PFSK-1 (cell line): ENCODE results near the gene CCR2.

Experiments
- FOXP2 ChIP-seq: optimal IDR thresholded peaks from 2 replicates; pipeline ENCODE3; 2011; ENCODE audit warnings: borderline replicate concordance, control low read depth, inconsistent platforms; ENCODE audit not compliant: insufficient read depth; ENCODE audit errors: extremely low read length, extremely low read depth
- POLR2AphosphoS5 ChIP-seq: IDR thresholded peaks from 2 replicates; pipeline ENCODE4 v1.6.1; 2012; ENCODE audit warnings: low read depth, mild to moderate bottlenecking, control low read depth, low read length, moderate library complexity
- SIN3A ChIP-seq: IDR thresholded peaks from 2 replicates; pipeline ENCODE4 v1.6.1; 2012; ENCODE audit warnings: mild to moderate bottlenecking, low read length, moderate library complexity, borderline replicate concordance; ENCODE audit not compliant: insufficient read depth
- TAF1 ChIP-seq: IDR thresholded peaks from 2 replicates; pipeline ENCODE4 v1.6.1; 2012; ENCODE audit warnings: low read length, control low read depth, borderline replicate concordance; ENCODE audit not compliant: insufficient read depth
- TF ChIP-seq, protein P1 (sequence below), 2 experiments: IDR thresholded peaks; 2 replicates each; pipeline versions ENCODE4 v1.6.1 to v1.8.0; 2011 to 2012; ENCODE audit warnings: low read depth in 2 of 2, low read length in 2 of 2, control low read depth in 1 of 2, inconsistent platforms in 1 of 2, mild to moderate bottlenecking in 1 of 2, moderate library complexity in 1 of 2; ENCODE audit not compliant: insufficient read depth in 1 of 2

CCR2 gene

DNA sequence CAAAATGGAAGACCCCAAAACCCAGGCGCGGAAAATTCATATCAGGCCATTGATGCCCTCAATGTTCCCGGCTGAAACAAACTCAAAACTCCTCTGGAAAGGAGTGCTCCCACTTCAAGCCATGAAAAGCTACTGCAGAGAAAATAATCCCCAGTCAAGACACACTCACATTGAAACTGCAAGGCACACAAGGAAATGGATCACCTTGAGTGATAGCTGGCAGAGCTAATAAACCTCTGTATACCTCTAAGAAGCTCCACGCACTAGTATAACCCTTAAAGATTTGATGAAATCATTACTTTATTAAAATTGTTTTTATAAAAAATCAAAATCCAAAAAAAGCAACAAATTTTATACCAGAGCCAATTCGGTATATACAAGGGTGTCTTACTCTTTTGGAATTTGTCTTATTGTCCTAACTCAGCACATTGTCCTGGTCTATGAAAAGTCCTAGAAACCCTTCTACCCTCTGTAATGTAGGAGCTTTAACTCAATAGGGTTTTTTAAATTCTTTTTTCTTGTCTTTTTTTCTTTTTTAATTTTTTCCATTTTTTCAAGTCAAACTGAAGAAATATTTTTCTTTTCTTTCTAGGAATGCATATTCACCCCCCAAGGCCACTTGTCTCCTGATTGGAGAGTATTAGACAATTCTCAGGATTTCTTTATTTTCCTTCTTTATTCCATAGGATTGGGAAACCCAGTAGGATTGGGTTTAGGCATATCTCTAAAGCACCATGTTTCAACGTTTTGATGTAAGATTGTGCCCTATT, 44.5 kb downstream of the CCR2 start:
- TF ChIP-seq POLR2AphosphoS5 (no peak), SIN3A (no peak), TAF1 (no peak), FOXP2 (no peak)
- TF ChIP-seq, protein P1, sequence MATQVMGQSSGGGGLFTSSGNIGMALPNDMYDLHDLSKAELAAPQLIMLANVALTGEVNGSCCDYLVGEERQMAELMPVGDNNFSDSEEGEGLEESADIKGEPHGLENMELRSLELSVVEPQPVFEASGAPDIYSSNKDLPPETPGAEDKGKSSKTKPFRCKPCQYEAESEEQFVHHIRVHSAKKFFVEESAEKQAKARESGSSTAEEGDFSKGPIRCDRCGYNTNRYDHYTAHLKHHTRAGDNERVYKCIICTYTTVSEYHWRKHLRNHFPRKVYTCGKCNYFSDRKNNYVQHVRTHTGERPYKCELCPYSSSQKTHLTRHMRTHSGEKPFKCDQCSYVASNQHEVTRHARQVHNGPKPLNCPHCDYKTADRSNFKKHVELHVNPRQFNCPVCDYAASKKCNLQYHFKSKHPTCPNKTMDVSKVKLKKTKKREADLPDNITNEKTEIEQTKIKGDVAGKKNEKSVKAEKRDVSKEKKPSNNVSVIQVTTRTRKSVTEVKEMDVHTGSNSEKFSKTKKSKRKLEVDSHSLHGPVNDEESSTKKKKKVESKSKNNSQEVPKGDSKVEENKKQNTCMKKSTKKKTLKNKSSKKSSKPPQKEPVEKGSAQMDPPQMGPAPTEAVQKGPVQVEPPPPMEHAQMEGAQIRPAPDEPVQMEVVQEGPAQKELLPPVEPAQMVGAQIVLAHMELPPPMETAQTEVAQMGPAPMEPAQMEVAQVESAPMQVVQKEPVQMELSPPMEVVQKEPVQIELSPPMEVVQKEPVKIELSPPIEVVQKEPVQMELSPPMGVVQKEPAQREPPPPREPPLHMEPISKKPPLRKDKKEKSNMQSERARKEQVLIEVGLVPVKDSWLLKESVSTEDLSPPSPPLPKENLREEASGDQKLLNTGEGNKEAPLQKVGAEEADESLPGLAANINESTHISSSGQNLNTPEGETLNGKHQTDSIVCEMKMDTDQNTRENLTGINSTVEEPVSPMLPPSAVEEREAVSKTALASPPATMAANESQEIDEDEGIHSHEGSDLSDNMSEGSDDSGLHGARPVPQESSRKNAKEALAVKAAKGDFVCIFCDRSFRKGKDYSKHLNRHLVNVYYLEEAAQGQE (IDR thresholded peaks at IDR 0.05; ENCODE audit: insufficient read depth in 1 of 2, low read depth in 2 of 2, low read length in 2 of 2) = no peak

DNA sequence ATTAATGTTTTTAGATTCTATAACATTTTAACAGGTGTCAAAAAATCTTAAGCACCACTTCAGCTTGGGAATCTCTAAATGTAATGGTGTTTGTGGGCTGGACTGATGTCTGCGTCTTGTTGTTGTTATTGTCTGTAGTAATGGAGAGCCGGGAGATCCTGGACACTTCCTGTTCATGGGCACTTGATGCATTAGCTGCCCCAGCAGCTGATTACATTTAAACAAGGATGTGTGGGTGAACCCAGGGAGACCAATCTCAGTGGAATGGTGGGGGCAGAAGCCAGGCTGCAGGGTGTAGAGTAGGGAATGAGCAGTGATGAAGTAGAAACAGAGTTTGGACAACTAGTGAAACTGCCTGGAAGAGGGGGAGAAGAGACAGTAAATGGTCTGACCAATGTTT, 45.2 kb downstream of the CCR2 start:
- TF ChIP-seq SIN3A = no peak
- TF ChIP-seq POLR2AphosphoS5 = no peak
- TF ChIP-seq, protein P1 (IDR thresholded peaks at IDR 0.05; ENCODE audit: insufficient read depth in 1 of 2, low read depth in 2 of 2, low read length in 2 of 2) = no peak
- no peak for TF ChIP-seq TAF1
- TF ChIP-seq FOXP2 = no peak

DNA sequence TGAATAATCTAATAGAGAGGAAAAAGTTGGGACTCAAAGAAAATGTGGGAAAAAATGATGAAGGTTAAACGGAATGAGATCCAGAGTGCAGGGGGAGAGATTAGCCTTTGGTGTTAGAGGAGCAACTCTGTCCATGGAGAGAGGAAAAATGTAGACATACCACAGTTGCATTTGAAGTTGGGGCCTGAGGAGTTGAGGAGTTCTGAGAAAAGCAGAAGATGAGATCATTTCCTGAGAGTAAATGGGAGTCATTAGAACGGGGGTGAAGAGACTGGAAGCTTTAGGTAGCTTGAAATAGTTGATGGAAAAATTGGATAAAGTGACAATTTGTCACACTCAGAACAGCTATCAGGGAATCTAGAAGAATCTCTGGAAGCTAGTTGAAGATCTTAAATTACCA, 45.6 kb downstream of the CCR2 start:
- TF ChIP-seq TAF1 (no peak), SIN3A (no peak), FOXP2 (no peak), POLR2AphosphoS5 (no peak)
- TF ChIP-seq, protein P1 (IDR thresholded peaks at IDR 0.05; ENCODE audit: insufficient read depth in 1 of 2, low read depth in 2 of 2, low read length in 2 of 2) = no peak

DNA sequence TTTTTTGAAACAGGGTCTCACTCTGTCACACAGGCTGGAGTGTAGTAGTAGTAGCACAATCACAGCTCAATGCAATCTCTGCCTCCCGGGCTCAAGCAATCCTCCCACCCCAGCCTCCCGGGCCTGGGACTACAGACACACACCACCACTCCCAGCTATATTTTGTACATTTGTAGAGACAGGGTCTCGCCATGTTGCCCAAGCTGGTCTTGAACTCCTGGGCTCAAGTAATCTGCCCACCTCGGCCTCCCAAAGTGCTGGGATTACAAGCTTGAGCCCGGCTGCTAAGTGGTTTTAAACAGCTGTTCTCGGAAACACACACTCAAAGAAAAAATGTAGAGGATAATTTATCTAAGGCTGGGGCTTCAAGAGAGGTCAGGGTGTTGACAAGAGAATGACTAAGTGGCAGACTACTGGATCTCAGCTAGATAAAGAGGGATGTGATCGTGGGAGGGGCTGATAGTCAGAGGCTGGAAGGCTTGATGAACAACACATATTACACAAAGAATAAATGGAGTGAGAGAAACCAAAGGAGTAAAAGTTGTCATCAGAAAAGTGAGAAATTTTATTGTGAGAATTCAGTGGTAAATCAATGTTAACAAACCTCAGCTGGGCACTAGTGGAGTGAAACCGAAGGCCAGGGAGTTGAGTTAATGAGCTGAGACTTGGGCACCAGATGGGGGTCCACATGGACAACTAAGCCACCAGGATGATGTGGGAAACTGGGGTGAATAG, 46.3 kb downstream of the CCR2 start:
- TF ChIP-seq, protein P1 (IDR thresholded peaks at IDR 0.05; ENCODE audit: insufficient read depth in 1 of 2, low read depth in 2 of 2, low read length in 2 of 2) = no peak
- TF ChIP-seq SIN3A (no peak), TAF1 (no peak), FOXP2 (no peak), POLR2AphosphoS5 (no peak)
